Measurements from ENCODE around the gene PHF23.
A peak's percentile ranks its signal among the peaks of the same experiment; 100 is the strongest.

PHF23 gene

DNA sequence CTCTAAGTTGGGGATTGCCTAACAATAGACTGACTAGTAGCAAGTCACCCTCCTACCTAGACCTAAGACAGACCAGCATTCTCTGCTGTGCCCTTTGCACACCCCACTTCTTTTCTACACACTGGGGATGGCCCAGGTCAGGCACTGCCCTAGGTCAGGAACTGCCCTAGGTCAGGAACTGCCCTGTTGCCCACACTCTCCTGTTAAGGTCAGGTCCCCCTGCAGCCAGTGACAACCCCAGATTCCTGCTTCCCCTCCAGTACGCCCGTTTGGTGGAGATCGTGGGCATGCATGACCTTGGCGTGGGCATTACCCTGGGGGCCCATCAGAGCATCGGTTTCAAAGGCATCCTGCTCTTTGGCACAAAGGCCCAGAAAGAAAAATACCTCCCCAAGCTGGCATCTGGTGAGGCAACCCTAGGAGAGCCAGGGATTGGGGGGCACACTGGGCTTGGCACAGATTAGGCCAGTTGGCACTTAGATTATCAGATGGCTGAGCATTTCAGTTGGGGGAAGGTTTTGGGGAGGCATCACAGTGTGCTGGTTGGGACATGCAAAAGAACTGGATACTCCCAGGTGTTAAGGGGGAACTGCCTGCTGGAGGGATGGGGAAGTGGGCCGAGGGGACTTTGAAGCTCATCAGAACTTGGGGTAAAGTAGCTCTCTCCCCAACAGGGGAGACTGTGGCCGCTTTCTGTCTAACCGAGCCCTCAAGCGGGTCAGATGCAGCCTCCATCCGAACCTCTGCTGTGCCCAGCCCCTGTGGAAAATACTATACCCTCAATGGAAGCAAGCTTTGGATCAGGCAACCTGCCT is 17.8 kb downstream of the PHF23 start:
- DNase-seq (ENCODE audit: low read depth in 4 of 4, low spot score in 1 of 4), result no peak

DNA sequence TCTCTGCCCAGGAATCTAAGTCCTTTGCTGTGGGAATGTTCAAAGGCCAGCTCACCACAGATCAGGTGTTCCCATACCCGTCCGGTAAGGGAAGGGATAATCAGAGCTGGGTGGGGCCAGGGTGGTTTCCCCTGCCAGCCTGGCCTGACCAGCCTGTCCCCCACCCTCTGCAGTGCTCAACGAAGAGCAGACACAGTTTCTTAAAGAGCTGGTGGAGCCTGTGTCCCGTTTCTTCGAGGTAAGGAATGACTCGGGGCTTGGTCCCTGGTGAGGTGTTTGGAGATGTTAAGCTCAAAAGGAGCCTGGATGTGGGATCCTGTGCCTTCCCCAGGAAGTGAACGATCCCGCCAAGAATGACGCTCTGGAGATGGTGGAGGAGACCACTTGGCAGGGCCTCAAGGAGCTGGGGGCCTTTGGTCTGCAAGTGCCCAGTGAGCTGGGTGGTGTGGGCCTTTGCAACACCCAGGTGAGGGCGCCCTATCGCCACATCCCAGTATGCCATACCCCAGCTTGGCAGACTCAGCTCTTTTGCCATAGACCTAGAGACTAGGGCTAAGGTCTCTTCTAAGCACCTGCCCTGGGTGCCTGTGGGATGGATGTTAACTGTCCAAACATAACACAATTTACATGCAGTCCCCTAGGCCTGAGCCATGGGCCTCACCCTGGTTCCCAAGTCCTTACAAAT is 18.5 kb downstream of the PHF23 start:
- DNase-seq (ENCODE audit: low read depth in 4 of 4, low spot score in 1 of 4), result peak in 1 of 4 experiments; percentile 44

DNA sequence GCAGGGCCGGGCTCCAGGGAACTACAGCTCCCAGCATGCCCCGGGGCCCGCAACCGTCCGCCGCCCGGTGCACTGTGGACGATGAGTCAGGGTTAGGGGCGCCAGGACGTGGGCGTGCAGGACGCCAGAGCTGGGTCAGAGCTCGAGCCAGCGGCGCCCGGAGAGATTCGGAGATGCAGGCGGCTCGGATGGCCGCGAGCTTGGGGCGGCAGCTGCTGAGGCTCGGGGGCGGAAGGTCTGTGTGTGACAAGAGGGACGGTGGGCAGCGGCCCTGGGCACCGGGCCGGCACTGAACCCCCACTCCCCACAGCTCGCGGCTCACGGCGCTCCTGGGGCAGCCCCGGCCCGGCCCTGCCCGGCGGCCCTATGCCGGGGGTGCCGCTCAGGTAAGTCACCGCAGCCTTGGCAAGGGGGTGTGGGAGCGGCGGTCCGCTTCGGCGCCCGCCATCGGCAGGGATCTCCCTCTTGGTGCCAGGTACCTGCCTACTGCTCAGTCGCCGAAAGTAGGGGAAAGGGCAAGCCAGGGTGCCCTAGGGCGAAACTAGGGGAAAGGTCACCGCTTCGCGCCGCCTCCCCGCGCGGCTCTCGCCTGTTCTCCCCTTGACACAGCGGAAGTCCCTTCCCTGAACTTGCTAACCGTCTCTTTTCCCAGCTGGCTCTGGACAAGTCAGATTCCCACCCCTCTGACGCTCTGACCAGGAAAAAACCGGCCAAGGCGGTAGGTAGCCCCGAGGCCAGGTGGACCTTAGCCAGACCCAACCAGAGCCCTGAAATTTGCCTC is 19.3 kb downstream of the PHF23 start, which contains the start of the genes ACADVL and DLG4:
Gene ACADVL, plus strand, starts transcription at position 127 of the 781 bp plus-strand sequence. Its CDS starts 47 bp downstream, at position 174.
Gene DLG4, minus strand, starts transcription at position 25 of the 781 bp plus-strand sequence.
- peak in 3 of 4 experiments; percentile 56 to 88 (median 71) for DNase-seq (ENCODE audit: low read depth in 4 of 4, low spot score in 1 of 4)

DNA sequence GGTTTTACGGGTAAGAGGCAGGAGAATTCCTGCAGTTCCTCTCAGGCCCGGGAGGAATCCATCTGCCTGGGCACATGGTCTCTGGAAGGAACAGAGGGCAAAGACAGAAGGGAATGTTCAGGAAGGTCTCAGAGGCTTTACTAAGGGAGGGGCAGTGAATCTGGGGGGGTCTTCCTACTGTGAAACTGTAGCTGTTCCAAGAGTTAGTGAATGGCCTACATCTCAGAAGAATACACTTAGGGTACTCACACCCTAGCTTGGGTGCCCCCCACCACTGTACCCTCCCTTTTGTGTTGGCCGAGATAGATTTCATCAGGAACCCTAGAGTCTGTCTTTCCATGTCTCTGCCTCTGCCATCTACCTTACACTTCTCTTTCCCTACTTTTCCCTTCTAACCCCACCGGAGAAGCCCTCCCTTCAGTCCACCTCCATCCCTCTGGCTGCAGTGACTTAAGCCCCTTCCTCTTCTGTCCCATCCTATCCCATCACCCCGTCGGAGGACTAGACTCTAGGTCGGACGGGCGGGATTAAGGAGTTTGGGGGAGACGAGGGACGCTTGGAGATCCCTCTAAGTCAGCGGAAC is 19.9 kb downstream of the PHF23 start:
- DNase-seq (ENCODE audit: low read depth in 4 of 4, low spot score in 1 of 4), result no peak

DNA sequence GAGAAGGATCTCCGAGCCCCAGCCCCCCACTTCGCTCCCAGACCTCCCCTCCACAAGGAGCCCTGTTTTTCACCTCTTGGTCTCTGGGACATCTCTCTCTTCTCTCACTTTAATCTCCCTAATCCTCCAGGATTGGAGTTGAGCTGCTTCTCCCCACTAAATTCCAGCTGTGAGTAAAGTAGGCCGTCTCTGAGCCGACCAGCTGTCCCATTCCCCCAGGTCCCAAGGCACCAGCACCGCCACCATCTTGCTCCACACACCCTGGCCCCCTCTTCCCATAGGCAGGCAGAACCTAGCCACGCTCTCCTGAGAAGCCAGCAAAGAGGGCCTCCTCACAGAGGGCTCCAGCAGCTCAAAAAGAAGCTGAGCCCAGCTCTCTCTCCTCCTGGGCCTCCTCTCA is 20.5 kb downstream of the PHF23 start:
- no peak for DNase-seq (ENCODE audit: low read depth in 4 of 4, low spot score in 1 of 4)

DNA sequence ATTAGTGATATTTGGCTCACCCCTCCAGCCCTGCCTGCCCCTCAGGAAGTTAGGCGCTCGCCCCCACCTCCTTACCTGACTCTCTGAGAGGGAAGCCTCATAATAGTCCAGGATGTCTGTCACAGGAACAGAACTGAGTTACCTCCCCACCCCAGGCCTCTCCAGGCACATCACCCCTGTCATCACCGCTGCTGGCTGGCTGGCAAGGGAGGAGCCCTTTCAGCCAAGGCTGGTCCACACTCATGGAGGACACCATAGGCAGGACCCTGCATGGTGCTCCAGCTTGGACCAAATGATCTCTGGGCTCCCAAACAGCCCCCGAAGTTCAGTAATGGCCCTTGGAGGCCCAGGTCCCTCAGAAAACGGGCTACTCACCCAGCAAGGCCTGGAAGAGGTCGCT is 21.1 kb downstream of the PHF23 start:
- no peak for DNase-seq (ENCODE audit: low read depth in 4 of 4, low spot score in 1 of 4)

DNA sequence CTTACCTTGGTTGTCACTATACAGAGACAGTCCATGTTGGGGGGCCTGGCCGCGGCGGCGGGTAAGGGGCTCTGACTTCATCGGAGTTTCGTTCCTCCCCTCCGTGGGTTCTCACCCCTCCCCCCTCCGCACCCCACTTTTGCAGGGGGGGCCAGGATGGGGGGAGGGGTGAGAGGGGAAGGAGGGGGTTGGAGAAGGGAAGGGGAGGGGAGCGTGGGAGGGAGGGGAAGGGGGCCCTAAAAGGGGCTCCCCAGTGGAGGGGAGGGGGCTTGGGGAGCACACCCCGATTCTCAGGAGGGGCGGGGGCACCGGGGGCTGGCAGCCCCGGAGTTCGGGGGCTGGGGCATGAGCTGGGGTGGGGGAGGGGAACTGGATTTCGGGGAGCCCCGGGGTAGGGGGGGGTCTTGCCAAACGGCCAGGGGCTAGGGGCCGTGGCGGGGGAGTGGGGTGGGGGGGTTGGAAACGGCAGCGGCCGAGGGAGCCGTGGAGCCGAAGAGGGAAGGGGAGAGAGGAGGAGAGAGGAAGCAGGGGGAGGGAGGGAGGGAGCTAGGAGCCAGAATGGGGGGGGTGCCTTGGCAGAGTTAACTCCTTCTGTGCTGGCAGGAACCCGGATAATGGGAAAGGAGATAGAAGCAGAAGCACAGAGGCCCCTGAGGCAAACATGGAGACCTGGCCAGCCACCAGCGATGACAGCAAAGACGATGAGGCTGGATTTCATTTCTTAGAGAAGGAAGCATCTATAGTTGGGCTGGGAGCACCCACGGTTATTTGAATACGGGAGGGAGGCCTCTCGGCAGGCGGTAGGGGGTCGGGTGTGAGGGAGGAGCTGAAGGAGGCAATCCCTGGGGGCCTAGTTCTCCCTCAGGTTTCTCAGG is 21.9 kb downstream of the PHF23 start:
- DNase-seq (ENCODE audit: low read depth in 4 of 4, low spot score in 1 of 4), result no peak

DNA sequence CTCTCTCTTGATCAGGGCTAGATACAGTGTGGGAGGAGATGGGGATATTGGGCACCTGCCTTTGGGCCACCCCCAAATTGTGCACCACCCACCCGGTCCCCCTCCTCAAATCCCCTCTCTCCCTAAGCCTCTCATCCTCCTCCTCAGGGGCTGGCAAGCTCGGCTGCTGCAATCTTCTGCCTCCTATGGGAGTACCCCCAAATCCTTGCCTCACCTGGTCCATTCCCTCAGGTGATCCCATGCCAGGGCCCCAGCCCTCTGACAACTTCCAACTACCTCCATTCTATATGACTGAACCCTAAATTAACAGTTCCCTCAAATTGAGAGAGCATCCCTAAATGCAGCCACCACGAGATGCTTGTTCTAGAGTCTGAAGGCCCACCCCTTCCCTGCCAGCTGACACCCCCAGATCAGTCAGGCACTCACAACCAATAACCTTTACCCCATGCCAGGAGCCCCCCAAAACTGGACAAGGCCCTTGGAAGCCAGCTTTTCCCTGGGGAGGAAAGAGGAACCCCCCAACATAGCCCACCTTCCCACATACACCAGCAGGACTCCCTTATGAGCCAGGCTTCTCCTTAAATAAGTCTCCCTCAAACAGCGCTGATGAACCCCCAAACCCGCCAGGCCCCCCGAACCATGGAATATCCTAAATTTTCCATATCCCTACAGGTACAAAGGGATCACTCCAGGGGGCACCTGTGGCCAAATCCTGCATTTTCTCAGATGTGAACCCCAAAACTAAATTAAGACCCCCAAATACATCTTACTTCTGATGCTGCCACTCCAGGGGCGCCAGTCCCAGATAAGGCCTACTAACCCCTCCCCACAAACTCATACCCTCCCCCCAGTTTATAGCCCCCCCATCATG is 22.8 kb downstream of the PHF23 start:
- DNase-seq (ENCODE audit: low read depth in 4 of 4, low spot score in 1 of 4), result no peak

DNA sequence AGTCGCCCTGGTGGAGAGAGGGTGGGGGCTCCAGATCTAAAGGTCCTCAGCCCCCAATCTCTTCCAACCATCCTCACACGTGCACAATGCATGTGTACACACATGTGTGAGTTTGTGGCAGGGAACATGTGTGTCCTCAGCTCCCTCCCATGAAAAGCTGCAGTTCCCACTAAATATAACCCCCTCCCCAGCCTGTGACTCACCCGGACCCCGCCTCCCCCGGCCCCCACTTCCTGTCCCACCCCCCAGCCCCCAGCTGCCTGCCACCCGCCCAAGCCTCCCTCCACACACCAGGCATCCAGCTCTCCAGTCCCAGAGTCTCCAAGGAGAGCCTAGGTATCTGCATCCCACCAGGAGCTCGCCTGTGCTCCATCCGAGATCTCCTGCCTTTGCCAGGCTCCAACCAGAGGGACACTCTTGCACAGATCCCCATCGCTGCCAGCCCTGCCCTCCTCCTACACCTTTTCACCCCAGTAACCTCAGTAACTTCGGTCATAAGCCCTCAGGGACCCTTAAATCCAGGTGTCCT is 23.5 kb downstream of the PHF23 start:
- DNase-seq (ENCODE audit: low read depth in 4 of 4, low spot score in 1 of 4), result no peak

DNA sequence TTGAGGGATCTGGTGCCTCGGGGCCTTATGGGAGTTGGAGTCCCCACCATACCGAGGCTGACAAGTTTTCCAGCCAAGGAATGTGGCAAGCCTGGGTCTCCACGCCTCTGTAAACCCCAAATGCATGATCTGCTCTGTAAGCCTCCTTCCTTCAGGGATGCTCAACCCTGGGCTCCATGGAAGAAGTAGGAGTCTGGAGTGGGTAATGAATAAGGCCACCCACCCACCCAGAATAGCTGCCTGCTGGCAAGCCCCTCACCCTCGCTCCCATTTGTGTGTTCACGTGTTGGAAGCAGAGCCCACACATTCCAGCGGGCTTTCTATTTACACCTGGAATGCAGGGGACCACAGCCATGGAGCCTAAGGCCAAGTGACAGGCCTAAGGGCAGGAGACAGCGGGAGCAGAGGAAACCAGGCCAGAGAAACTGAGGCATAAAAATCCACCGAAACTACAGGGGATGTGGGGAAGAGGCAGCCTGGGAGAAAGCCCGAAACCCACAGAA is 24.1 kb downstream of the PHF23 start:
- DNase-seq (ENCODE audit: low read depth in 4 of 4, low spot score in 1 of 4), result no peak

DNA sequence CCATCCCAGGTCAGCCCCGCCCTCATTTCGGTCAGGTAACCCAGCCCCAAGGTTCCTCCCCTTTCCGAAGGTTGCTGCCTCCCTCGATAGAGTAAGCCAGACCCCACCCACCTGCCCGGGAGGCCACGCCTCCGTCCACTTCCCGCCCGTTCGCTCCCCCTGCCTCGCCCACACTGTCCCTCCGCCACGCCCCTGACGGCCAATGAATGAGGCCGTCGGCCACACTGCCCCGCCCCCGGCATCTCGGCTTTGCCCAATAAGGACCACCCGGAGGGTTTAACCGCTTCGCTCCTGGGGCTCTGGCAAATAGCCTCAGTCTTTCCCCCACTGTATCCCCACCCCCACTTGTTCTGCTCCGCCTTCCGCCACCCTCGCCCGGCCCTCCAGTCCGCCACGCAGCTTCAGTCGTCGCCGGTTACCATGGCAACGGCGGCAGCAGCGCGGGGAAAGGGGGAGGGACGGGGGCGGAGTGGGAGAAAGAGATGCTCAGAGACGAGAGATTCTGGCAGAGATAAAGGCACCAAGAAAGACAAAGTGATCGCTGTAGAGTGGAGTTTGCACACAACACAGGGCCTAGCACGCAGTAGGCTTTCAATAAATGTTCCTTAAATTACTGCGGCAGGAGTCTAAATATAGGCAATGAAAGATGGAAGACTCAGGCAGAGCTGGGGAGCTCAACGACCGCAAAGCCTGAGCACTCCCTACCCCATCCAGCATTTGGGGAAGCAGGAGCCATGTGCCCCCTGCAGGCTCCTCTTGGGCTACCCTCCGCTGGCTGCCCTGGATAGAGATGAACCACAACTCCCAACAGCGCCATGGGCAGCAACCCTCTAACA is 24.7 kb downstream of the PHF23 start:
- DNase-seq (ENCODE audit: low read depth in 4 of 4, low spot score in 1 of 4), result peak; percentile 98 to 100 (median 98)

DNA sequence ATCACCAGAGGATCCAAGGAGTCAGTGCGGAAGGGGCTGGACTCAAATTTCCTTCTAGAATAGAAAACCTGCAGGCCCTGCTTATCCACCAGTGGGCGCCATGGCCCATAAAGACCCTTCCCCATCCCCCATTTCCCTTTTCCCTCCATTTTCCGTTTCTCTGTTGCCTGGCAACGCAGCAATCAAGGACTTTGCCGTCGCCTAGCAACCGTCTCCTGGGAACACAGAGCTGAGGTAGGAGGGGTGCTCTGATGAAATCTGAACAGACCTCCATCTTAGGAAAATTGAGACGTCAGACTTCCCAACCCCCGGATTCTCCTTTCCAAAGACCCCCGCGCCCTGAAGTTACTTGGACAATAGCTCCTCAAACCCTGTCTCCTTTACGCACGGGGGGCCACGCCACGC is 25.4 kb downstream of the PHF23 start:
- no peak for DNase-seq (ENCODE audit: low read depth in 4 of 4, low spot score in 1 of 4)

DNA sequence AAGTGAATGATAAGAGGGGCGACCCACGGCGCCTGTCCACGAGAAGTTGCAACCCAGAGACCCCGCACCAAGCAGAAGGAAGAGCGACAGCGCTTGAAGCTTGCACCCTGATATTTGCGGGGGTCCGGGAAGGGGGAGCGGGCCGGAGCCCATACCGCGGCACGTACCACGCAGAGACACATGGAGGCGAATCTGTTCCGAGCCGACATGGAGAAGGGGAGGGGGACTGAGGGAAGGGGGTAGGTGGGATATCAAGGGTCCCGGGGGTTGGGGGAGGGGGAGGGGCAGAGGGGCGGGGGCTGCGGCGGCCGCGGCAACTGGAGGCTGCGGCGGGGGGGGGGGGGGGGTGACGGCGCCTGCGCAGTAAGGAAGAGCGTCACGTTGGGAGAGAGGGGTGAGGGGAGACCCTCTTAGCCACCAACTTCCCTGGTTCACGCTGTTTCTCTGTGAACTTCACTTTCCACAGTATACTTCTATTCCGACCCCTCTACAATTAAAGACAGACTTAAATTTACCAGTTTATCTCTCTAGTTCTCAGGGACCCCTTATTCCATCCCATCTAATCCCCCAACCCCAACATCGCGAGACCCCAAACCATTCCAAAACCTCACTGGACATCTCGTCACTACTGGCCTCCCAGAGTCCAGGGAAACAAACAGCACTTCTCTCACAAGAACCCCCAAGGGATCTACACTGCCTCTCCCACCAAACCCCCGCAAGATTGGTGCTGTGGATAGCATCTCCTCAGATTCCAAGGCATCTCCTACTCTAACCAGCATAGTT is 27.6 kb downstream of the PHF23 start:
- no peak for DNase-seq (ENCODE audit: low read depth in 4 of 4, low spot score in 1 of 4)

DNA sequence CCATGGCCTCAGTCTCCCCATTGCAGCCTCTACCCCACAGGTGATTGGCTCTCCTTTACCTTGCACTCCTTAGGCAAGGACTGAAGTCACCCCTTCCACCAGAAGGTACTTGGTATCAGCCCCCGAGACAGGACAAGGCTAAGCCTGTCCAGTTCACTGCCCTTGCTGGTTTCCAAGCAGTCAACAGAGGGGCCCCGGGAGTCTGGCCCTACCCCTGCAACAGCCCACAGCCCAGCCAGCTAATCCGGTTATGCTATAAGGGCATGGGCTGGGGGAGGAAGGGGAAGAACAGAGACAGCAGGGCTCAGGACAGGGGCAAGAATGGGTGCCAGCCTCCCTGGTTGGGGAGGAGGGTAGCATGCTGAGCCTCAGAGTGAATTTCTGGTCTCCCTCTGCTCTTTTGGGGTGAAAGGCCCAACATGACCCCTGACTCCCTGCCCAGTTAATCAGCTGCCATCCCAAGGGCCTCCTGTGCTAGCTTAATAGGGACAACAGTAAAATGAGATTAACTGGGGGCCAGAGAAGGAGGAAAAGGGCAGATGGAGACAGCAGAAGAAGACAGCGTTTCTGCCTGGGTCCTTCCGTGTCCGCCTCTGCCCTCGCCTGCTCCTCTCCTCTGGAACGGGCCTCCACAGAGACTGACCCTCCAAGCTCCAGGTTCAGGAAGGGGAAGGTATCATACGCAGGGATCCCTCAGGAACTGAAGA is 30.4 kb downstream of the PHF23 start:
- DNase-seq (ENCODE audit: low read depth in 4 of 4, low spot score in 1 of 4), result no peak

DNA sequence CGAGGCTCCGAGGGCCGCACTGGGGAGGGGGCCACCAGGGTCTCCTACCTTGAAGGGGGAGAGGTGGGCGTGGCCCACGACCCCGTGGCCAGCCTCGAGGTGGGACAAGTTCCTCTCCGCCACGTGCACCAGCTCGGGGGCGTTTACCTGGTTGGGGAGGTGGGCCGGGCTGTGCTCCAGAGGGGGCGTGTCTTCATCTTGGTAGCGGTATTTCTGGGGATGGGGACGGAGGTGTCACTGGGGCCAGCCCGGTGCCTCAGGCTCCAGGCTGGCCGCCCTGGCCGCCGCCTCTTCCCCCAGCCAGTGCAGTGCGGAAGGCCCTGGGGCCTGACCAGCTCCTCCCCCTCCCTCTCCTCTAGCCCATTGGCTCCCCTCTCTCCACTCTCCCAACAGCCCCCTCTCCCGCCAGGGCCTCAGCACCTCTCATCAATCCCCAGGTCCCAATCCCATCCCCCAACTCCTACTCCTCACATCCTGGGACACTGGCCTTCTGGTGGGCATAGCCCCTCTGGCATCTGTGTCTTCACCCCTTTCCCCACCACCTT is 31.2 kb downstream of the PHF23 start:
- DNase-seq (ENCODE audit: low read depth in 4 of 4, low spot score in 1 of 4), result no peak
